Adipocyte (in vitro differentiated cells): ENCODE measurements around the gene ADAM15.

Experiments
- DNase-seq: peaks from one replicate; pipeline ENCODE4 v3.0.0-alpha.2; 2015; ENCODE audit warnings: low read depth
- H3K27me3 ChIP-seq: replicated peaks from 2 replicates; pipeline ENCODE4 v1.7.0; 2013; ENCODE audit warnings: mild to moderate bottlenecking, low read length, moderate library complexity; ENCODE audit not compliant: control insufficient read depth, insufficient read depth
- H3K36me3 ChIP-seq: 2 replicates; pipeline ENCODE4 v1.7.0; 2013; ENCODE audit warnings: low read length, mild to moderate bottlenecking, moderate library complexity; ENCODE audit not compliant: control insufficient read depth, insufficient read depth, severe bottlenecking
- H3K4me1 ChIP-seq: 2 replicates; pipeline ENCODE4 v1.7.0; 2013; ENCODE audit warnings: mild to moderate bottlenecking, low read length, moderate library complexity; ENCODE audit not compliant: control insufficient read depth, insufficient read depth
- H3K4me3 ChIP-seq: 2 replicates; pipeline ENCODE4 v1.7.0; 2013; ENCODE audit warnings: mild to moderate bottlenecking, low read length, moderate library complexity
- H3K9ac ChIP-seq: 2 replicates; pipeline ENCODE4 v1.7.0; 2013; ENCODE audit warnings: mild to moderate bottlenecking, low read length, moderate library complexity
- H3K9me3 ChIP-seq: 2 replicates; pipeline ENCODE4 v1.7.0; 2013; ENCODE audit warnings: mild to moderate bottlenecking, low read length, moderate library complexity; ENCODE audit not compliant: control insufficient read depth

The ADAM15 gene

GRCh38 chr1:155013632-155014031 is 37.5 kb upstream of the ADAM15 start:
- no peaks in the 10 kb centered on the region for H3K27me3 ChIP-seq
- DNase-seq, result no peak

GRCh38 chr1:155014709-155015508 is 36.2 kb upstream of the ADAM15 start:
- DNase-seq, result no peak
- Histone ChIP-seq H3K4me1 (peaks cover 45% of the 10 kb centered on the region), H3K36me3 (peaks cover 33% of the 10 kb centered on the region), H3K9me3 (no peaks in the 10 kb centered on the region), H3K9ac (no peak overlapping the region), H3K4me3 (no peak overlapping the region), H3K27me3 (no peaks in the 10 kb centered on the region)

More at GRCh38 chr1:155013632-155014031, 37.5 kb upstream of the ADAM15 start:
- Histone ChIP-seq H3K9me3 (no peaks in the 10 kb centered on the region), H3K36me3 (peaks cover 33% of the 10 kb centered on the region), H3K9ac (no peak overlapping the region), H3K4me3 (no peak overlapping the region), H3K4me1 (peaks cover 33% of the 10 kb centered on the region)

GRCh38 chr1:155015527-155016230 is 35.4 kb upstream of the ADAM15 start:
- DNase-seq, result no peak
- H3K9me3 ChIP-seq, result no peaks in the 10 kb centered on the region
- H3K4me1 ChIP-seq, result peaks cover 45% of the 10 kb centered on the region
- no peak overlapping the region for H3K9ac ChIP-seq
- peaks cover 33% of the 10 kb centered on the region for H3K36me3 ChIP-seq
- no peaks in the 10 kb centered on the region for H3K27me3 ChIP-seq
- no peak overlapping the region for H3K4me3 ChIP-seq

GRCh38 chr1:155016231-155016831 is 34.8 kb upstream of the ADAM15 start:
- Histone ChIP-seq H3K9me3 (no peaks in the 10 kb centered on the region), H3K4me1 (peaks cover 45% of the 10 kb centered on the region), H3K36me3 (peaks cover 29% of the 10 kb centered on the region), H3K9ac (peak overlapping the region; percentile 84), H3K4me3 (no peak overlapping the region), H3K27me3 (no peaks in the 10 kb centered on the region)
- no peak for DNase-seq

- peak overlapping the region; percentile 84 for H3K9ac ChIP-seq
- H3K36me3 ChIP-seq, result peaks cover 29% of the 10 kb centered on the region
- peak; percentile 97 for DNase-seq
- H3K4me1 ChIP-seq, result peaks cover 40% of the 10 kb centered on the region
- H3K27me3 ChIP-seq, result no peaks in the 10 kb centered on the region
- H3K4me3 ChIP-seq, result peak overlapping the region; percentile 69
- H3K9me3 ChIP-seq, result no peaks in the 10 kb centered on the region
Measured at GRCh38 chr1:155017041-155017945, 33.8 kb upstream of the ADAM15 start.

- peak overlapping the region; percentile 84 for H3K9ac ChIP-seq
- peak overlapping the region; percentile 69 for H3K4me3 ChIP-seq
- no peaks in the 10 kb centered on the region for H3K9me3 ChIP-seq
- H3K36me3 ChIP-seq, result peaks cover 29% of the 10 kb centered on the region
- peaks cover 34% of the 10 kb centered on the region for H3K4me1 ChIP-seq
- H3K27me3 ChIP-seq, result no peaks in the 10 kb centered on the region
- no peak for DNase-seq
Measured at GRCh38 chr1:155017946-155018316, 33.2 kb upstream of the ADAM15 start.

GRCh38 chr1:155018617-155019348 is 32.3 kb upstream of the ADAM15 start:
- no peaks in the 10 kb centered on the region for H3K9me3 ChIP-seq
- peaks cover 29% of the 10 kb centered on the region for H3K4me1 ChIP-seq
- peaks cover 28% of the 10 kb centered on the region for H3K36me3 ChIP-seq
- no peak overlapping the region for H3K4me3 ChIP-seq
- H3K27me3 ChIP-seq, result no peaks in the 10 kb centered on the region
- no peak for DNase-seq
- H3K9ac ChIP-seq, result no peak overlapping the region

- H3K27me3 ChIP-seq, result no peaks in the 10 kb centered on the region
- H3K4me3 ChIP-seq, result no peak overlapping the region
- H3K9me3 ChIP-seq, result no peaks in the 10 kb centered on the region
- no peak for DNase-seq
- H3K9ac ChIP-seq, result no peak overlapping the region
- peaks cover 20% of the 10 kb centered on the region for H3K36me3 ChIP-seq
- peaks cover 29% of the 10 kb centered on the region for H3K4me1 ChIP-seq
Measured at GRCh38 chr1:155019377-155020245, 31.5 kb upstream of the ADAM15 start.

- H3K36me3 ChIP-seq, result no peaks in the 10 kb centered on the region
- H3K4me1 ChIP-seq, result peaks cover 23% of the 10 kb centered on the region
- H3K9me3 ChIP-seq, result no peaks in the 10 kb centered on the region
- H3K4me3 ChIP-seq, result no peak overlapping the region
- H3K27me3 ChIP-seq, result no peaks in the 10 kb centered on the region
- no peak for DNase-seq
- no peak overlapping the region for H3K9ac ChIP-seq
Measured at GRCh38 chr1:155022136-155022926, 28.8 kb upstream of the ADAM15 start.
